HG03175 (cell line): ENCODE data around the gene CNGA4.
"Not testable (repeated sequence)": the region's sequence is repeated elsewhere in the genome, so short reads cannot be mapped to it uniquely, and the experiment has no call there.

ENCODE experiments used
- ATAC-seq: cut with Tn5 transposase; IDR thresholded peaks from one replicate; pipeline ENCODE4 v1.9.1; 2021; ENCODE audit warnings: mild to moderate bottlenecking, moderate library complexity; ENCODE audit not compliant: unreplicated experiment

Gene CNGA4

DNA sequence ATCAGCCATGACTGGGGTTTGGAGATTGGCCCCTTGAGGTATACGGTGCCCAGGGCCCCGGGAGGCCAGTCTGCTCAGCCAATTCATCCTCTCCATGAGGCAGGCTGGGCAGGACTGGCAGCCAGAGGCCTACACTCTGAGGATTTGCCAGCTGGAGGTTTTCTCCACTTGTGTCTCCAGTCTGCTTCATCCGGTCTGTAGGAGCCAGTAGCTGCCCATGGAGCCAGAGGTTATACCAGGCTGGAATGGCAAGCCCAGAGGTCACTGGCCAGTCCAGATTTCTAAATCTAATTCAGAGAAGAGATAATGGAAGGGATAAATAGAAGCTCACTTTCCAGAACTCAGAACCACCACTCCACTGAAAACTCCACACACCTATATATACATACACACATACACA, 14.5 kb upstream of the CNGA4 start:
- ATAC-seq: no peak

DNA sequence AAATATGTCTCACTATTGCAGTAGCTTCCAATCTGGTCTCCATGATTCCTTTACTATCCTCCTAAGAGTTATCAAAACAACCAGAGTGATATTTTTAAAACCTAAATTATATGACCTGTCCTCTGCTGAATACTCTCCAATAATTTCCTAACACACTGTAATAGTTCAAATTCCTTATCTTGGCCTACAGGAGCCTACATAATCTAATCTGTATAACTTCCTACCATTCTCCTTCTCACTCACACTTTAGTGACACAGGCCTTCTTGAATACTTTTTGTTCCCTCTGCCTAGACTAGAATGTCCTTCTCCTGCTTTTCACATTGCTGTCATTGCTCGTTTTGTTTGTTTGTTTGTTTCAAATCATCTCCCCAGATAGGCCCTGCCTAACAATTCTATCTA, 13.9 kb upstream of the CNGA4 start:
- no peak for ATAC-seq

DNA sequence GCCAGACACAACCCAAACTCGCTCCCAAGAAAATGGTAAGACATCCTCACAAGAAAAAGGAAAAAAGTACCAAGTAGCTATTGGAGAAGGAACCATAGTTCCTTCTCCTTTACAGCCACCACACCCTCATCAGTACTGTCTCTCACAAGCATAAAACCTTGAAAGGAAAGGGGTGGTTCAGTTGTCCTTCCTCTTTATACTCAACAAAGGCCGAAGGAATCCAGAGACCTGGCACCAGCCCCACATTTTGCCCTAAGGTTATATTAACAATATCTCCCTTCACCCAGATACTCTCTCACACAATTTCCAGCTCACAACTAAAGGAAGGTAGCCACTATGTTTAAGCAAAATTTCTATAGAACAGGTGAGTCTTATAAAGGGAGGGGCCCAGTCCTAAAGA, 13.0 kb upstream of the CNGA4 start:
- no peak for ATAC-seq

DNA sequence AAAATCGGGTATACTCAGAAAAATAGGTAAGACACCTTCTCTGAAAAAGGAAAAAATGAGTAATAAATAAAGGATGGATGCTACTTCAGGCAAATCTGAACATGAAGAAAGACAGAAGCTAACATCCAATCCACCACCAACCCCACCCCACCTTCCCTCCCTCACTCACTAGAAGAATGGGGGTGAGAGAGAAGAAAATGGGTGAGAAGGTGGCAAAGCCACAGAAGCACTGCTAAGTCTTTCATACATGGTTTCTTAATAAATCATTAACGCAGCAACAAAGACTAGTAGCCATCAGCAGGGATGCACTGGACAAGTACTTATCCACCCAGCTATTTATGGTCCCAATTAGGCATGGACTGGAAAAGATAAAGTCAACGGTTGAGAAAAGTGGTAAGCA, 10.4 kb upstream of the CNGA4 start:
- ATAC-seq: peak; percentile 56

DNA sequence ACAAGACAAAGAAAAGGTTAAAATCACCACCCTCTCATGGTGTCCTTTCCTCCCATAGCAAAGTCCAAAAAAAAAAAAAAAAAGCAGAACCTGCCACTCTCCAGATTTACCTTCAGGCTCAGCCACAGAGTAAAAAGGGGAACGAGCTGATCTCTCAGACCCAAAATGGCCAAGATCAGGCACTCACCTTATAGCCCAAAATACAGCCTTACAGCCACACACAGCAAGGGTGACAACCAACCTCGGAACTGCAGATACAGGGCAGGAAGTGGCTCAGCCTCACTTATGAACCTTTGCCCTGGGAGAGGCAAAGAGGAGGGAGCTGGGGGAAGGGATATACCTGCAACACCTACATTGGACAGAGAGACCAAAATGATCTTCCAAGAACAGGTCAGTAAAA, 9.0 kb upstream of the CNGA4 start:
- ATAC-seq: no peak

DNA sequence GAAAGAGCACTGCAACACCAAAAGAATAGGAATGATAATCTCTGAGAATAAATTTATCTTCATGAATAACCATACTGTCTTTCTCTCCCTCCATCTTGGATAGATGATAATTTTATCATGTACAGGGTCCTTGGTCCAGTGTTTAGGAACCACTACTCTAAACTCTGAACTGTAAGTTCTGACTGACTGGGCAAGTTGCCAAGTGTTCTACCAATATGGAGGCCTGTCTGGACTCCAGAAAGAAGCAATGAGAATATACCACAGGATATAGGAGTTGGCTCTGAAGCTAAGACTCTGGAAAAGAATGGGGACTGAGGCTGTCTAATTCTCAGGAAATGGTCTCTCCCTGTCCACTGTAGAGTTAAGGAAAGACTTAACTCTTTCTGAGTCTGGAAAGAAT, 6.0 kb upstream of the CNGA4 start:
- no peak for ATAC-seq

DNA sequence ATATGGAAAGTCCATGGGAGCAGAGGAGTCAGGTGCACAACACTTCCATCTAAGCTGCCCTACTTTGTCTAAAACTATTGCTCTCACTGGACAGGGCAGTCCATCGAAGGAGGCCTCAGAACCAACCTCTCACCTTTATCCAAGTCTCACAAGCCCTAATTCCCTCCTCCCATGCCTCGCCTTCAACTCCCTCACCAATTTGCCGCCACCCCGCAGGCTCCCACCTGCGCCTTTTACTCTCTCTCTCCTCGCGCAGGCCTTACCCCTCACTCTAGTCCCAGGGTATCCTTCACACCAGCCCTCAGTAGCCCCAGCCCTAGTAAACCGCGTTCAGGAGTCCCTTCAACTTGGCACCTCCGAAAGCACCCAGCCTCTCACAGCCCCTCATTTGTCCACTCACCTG, 4.9 kb upstream of the CNGA4 start:
- ATAC-seq: peak; percentile 0

DNA sequence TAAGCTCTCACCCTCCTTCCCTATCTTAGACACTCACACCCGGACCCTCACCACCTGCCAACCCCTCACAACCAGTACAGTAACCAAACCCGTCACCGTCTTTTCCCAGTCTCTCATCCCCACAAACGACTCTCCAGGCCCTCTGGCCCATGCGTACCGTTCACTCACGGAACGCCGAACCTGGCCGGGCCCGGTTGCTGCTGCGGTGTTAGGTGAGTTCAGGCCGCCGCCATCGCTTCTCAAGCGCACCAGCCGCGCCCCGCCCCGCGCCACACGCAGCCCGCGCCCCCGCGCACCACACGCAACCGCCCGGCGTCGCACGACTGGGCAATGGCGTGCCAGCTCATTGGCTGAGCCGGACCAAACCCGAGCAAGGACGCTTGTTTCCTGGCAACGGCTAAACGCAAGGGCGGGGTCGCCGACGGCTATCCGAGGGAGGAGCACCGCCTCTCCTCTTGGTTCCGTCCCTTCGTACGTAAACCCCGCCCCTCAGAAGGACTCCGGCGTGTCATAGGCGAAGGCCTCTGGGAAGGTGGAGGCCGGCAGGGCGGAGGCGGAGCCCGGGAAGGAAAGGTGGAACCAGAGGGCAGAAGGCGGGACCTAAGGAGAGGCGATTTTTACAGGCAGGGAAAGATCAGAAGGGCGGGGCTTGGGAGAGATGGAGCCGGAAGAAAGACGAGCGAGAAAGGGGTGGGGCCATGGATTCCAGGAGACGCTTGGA, 4.3 kb upstream of the CNGA4 start, which contains the start of gene FHIP1B:
FHIP1B (minus strand) TSS at position 250 of the 721 bp plus-strand sequence. CDS start 10,120 bp downstream, outside the sequence.
- ATAC-seq: peak; percentile 94

DNA sequence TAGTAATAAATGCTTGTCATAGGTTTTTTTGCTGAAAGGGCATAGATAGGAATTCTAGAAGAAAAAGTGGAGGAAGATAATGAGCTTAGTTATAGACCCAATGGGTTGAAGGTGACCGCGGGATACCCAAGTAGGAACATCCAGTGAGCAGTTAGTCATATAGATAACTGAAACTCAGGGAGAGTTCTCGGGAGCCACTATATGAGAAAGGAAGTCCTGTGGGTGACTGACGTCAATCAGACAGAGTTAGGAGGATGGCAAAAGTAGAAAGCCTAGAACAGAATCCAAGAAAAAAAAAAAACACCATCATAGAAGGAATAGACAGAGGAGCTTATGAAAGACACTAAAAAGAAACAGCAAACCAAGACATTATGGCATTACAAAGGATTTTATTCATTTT, 1.6 kb upstream of the CNGA4 start:
- no peak for ATAC-seq

DNA sequence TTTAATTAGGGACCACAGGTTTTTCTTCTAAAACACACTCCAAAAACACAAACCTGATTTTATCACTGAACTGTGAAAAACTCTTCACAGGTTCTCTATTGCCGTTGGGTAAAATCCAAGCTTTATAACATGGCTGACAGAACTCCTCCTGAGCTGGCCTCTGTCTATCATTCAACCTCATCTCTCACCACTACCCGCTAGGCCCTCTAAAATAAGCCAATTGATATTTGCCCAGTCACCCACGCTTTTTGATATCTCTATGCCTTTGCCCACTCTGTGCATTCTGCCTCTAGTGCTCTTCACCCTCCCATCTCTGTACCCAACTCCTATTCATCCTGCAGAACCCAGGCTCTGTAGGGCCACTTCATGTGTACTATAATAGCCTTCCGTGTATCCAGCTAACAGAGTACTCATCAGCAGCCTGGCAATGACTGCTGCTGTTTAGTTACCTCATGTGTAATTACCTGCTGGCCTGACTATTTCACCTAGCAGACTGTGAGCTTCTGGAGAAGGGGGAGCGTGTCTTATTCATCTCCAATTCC, 1.1 kb upstream of the CNGA4 start:
- no peak for ATAC-seq

DNA sequence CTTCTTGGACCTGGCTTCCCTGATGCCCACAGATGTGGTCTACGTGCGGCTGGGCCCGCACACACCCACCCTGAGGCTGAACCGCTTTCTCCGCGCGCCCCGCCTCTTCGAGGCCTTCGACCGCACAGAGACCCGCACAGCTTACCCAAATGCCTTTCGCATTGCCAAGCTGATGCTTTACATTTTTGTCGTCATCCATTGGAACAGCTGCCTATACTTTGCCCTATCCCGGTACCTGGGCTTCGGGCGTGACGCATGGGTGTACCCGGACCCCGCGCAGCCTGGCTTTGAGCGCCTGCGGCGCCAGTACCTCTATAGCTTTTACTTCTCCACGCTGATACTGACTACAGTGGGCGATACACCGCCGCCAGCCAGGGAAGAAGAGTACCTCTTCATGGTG, 1.2 kb downstream of the CNGA4 start:
- ATAC-seq: no peak

DNA sequence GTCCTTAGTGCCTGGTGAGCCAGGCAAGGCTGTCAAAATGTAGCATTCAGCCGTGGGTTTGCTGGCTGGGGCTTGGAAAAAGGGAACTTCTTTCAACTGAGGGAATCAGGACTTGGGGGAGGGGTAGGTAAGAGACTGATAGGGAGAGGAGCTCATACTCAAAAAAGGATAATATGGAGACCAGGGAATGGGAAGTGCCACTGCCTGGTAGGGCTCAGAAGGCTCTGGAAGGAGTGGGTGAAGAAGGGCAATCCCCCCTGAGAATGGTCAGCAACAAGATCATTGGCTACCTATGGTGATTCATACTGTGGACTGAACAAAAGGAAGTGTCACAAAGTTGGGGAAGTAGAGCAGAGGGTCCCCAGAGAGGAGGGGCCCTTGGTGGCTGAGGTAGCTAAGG, 1.9 kb downstream of the CNGA4 start:
- no peak for ATAC-seq

DNA sequence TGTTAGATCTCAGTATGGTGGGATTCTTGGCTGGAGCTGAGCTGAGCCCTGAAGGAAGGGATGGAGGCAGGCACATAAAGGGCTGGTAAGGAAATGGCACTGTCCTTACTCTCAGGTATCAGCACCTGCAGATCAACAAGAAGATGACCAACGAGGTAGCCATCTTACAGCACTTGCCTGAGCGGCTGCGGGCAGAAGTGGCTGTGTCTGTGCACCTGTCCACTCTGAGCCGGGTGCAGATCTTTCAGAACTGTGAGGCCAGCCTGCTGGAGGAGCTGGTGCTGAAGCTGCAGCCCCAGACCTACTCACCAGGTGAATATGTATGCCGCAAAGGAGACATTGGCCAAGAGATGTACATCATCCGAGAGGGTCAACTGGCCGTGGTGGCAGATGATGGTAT, 2.4 kb downstream of the CNGA4 start:
- no peak for ATAC-seq

DNA sequence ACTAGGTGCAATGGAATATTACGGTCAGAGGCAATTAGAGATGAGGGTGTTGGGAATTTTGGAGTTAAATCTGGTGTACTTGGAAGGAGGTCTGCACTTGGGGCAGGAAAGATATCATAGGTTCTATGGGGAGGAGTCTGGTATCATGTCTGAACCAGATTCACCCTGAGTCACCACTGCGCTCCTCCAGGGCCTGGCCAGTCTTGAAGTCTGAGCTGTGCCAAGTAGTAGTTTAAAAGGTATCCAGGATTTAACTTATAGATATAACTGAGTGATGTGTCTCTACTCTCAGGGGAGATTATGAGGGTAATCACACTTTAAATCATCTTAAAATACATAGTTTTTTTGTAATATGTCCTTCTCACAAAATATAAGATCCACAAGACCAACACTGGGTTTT, 6.6 kb downstream of the CNGA4 start:
- no peak for ATAC-seq

DNA sequence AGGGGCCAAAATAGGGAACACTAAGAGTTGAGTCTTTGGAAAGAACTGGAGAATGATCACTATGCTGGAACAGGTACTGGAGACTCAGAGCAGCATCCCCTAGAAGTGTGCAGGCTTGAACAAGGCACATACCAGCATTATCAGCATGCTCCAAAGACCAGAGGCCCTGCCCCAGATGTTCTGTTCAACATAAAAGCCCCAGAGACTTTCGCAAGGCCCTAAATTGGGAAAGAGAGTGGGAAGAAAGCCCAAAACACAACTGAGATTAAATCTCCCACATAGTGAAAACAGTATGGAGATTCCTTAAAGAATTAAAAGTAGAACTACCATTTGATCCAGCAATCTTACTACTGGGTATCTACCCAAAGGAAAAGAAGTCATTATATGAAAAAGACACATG, 9.4 kb downstream of the CNGA4 start:
- ATAC-seq: no peak

DNA sequence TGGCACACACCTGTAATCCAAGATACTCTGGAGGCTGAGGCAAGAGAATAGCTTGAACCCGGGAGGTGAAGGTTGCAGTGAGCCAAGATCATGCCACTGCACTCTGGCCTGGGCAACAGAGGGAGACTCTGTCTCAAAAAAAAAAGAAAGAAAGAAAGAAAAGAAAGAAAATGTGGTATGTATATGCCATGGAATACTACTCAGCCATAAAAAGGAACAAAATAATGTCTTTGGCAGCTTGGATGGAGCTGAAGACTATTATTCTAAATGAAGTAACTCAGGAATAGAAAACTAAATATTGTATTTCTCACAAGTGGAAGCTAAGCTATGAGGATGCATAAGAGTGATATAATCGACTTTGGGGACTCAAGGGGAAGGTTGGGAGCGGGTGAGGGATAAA, 10.0 kb downstream of the CNGA4 start:
- not testable (repeated sequence) for ATAC-seq

DNA sequence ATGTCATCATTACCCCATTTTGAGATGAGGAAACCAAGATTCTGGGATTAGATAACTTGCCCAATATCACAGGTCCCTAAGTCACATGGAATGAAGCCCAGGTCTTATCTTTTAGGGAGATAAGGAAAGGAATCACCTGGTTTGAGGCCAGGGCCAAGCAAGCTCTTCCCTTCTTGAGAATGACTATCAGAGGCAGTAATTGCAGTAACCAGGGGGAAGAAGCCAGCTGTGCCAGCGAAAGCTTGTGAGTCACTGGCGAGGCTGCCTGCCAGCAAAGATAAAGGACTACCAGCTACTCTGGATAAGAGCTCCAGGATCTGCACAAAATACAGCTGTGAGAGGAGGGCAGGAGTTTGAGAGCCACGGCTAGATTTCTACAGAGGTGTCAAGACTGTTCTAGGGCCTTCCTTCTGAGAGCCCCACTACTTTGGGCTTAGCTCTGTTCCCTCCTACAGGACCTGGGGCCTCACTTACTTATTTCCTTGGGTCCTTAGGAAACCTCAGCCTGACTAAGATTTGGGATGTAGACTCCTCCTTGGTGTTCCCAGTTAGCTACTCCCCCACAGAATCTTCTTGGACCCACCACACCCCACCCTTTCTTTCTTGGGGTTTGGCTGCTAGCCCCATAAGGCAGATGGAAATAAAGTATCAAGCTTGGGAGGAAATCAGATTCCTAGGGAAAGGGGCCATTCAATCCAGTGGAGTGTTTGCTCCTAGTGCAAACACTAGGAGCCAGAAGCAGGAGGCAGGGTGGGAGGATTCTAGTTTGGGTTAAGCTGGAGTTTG, 11.1 kb downstream of the CNGA4 start:
- ATAC-seq: no peak

DNA sequence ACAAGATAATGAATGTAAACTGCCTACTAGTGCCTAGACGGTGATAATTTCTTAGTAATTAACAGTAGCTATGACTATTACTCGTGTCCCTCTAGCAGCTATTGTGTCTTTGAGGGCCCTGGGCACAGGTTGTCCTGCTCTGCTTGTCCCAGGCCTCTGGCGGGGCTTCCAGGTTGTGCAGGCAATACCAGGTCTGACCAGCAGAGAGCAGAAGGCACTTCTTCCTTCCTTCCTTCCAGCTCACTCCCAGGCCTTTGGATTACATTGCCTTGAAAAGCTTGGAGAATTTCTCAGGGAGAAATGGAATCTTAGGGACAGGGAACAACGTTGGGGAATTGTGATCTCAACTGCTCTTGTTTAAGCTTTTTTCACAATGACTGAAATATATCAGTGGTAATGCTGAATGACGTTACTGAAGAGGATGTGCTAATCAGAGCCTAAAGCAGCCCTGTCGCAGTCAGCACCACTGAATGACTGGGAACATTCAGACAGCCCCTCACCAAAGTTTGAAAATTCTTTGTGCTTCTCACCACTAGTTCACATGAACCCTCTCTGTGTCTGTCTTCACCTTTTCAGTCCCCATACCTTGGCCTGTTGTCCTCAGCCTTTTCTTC, 12.3 kb downstream of the CNGA4 start:
- ATAC-seq: peak; percentile 88

DNA sequence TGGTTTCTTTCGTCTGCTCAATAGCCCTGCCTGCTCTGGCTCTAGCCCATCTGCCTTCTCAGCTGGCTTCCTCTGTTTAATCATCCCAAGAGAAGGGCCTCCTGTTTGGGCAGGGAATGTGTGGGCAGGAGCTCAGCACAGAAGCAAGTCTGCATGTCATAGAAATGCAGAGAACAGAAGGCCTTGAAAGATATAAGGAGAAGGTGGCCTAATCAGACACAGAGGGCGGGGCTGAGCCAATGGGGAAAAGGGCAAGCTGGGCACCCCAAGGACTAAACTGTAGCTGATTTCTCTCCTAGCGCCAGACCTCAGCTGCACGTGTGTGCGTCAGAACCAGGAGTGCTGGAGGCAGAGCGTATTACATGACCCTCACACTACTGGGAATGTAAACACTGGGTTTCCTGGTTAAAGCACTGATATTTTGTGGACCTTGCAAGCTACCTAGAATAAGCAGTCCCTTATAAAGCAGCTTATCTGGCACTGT, 13.1 kb downstream of the CNGA4 start:
- ATAC-seq: no peak

DNA sequence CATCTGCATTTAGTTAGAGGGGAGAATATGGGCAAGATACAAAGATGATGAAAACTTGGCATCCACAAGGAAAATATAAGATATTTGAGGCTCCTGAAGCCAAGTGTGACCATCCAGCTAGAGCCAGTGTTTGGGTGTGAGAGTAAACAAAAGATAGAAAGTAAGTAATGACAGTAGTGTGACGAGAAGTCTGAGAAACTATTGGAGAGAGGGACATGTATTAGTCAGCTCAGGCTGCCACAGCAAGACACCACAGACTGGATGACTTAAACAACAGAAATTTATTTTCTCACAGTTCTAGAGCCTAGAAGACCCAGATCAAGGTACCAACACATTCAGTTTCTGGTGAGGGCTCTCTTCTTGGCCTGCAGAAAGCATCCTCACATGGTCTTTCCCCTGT, 14.3 kb downstream of the CNGA4 start:
- ATAC-seq: peak; percentile 52

DNA sequence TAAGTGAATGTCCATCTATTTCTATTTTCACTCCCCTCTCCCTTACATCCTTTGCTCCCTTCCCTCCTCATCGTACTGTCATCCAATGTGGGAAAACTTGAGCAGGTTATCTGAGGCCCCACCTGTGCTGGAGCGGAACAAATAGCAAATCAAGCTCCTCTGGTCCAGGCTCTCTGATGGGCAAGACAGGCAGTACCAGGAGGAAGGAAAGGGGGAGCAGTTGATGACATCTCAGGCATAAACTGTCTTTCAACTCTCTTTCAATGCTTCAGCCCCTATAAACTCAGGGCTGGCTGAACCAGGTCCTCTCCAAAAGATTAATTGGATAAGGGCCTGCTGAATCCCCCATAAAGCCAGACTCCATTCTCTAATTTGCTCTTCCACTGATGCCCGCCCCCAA, 19.3 kb downstream of the CNGA4 start:
- no peak for ATAC-seq
